CD4-positive, alpha-beta T cell treated with Interleukin-1 beta for 1 hour (primary cell): ENCODE measurements around the gene CHD5.
"Not testable (repeated sequence)": the region's sequence is repeated elsewhere in the genome, so short reads cannot be mapped to it uniquely, and the experiment has no call there.

Experiments used
- DNase-seq, 2 donors: peaks; one replicate each; pipeline ENCODE4 v3.0.0-alpha.2; 2020 to 2022

Gene CHD5

GRCh38 chr1:6180268-6180706, at the start of gene CHD5:
Gene CHD5 (minus strand): TSS chr1:6180321. CDS start chr1:6180023, 298 bp downstream.
- no peak for DNase-seq

- no peak for DNase-seq
Observed at GRCh38 chr1:6225651-6226050, 45.5 kb upstream of the CHD5 start.

DNA sequence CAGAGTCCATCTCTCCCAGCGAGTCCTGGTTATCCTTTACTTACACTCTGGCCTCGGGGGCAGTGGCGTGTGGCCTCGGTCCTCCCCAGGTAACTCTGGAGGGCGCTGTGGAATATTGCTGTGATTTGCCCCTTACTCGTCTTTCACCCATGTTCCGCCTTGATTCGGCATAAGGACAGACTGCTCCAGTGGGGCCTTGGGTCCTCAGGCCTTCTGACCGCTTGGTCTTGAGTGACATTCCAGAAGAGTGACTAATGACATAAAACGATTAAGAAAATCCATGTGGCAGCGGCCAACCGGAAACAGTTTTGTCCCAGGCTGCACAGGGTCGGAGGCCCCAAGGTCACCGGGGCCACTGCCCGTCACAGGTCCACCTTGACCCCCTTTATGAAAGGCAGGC, 44.6 kb upstream of the CHD5 start:
- no peak for DNase-seq

- no peak for DNase-seq
Observed at GRCh38 chr1:6223617-6224016, 43.5 kb upstream of the CHD5 start.

DNA sequence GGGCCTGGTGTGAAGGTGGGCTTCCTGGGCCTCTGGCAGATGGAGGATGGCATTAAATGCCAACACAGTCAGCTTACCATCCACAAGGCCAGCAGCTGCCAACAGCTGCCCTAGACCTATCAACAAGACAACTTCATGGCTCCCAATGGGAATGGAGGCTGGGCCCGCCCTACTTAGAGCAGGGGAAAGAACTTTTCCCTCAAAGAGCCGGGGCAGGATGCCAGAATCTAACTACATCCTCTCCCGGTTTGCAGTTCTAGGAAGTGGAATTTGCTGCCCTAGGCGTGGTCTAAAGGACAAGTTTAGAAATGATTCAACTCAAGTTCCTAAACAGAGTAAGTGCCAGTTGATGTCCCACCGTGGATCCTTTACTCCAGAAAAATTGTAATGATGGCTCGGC, 42.5 kb upstream of the CHD5 start:
- no peak for DNase-seq

- no peak for DNase-seq
Observed at GRCh38 chr1:6221210-6221784, 41.2 kb upstream of the CHD5 start.

DNA sequence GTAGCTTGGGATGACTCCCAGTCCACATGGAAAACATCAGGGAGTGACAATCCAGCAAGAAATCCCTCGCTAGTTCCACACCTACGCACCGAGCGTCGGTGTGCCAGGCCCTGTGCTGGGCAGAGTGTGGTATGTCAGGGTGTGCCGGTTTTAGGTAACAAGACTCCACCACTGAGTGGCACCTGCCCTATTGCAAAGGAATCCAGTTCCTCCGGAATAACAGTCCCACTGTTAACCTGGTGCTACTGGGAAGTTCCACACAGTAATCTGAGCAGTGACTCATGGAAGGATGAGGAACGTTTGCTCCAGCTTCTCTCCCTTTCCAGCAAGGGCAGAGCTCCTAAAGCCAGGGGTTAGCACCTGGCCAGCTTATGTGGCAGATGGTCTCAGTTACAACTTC, 40.1 kb upstream of the CHD5 start:
- DNase-seq = no peak

DNA sequence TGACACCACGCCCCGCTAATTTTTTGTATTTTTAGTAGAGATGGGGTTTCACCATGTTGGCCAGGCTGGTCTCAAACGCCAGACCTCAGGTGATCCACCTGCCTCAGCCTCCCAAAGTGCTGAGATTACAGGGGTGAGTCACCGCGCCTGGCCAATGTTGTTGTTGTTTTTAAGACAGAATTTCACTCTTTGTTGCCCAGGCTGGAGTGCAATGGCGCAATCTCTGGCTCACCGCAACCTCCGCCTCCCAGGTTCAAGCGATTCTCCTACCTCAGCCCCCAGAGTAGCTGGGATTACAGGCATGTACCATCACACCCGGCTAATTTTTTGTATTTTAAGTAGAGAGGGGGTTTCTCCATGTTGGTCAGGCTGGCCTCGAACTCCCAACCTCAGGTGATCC, 39.5 kb upstream of the CHD5 start:
- DNase-seq = not testable (repeated sequence)

DNA sequence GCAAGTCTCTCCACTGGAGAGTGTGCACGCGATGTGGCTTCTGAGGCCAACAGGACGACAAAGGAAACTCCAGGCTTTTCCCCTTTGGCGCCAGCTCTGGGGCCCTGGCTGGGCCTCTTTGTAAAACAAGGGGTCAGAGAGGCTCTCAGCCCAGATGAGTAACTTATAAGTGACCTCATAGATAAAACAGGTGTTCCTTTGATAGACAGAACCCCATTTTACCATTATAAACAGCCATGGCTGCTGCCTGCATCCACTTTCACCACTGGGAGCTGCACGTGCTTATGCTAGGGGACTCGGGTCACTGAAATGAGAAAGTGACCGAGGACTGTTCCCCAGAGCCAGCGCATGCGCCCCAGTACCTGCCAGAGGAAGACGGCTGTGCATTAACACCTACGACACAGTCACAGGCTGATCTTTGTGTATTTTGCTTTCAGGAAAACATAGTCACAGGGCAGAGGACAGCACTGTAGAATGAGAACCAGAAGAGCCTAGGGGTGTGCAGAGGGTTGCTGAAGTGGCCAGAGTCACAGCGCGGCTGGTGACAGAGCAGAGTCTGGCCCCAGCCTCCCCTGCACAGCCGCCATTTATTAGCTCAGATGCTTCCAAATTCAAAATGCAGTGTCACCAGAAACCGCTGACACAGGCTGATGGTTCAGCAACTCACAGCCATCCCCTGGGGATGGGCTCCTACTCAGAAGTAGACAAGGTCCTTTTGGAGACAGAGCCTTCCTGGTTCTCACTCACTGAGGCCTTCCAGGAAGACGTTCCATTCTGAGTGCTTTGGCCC, 38.4 kb upstream of the CHD5 start:
- DNase-seq = no peak

- DNase-seq = no peak
Observed at GRCh38 chr1:6212193-6212959, 32.3 kb upstream of the CHD5 start.

DNA sequence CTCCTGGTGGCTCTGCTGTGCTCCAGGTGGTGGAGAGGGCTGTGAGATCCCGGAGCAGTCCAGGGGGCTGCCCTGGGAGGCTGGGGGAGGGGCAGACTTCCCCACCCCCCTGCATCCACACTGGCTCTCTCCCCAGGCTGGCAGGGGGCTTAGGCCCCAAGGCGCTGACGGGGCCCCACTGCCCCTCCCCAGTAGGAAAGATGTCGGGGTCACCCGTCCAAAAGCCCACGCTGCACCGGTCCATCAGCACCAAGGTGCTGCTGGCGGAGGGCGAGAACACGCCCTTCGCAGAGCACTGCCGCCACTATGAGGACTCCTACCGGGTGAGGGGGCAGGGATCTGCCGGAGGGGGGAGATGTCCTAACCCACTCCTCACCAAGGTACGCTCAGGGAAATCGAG, 31.6 kb upstream of the CHD5 start:
- DNase-seq = no peak

DNA sequence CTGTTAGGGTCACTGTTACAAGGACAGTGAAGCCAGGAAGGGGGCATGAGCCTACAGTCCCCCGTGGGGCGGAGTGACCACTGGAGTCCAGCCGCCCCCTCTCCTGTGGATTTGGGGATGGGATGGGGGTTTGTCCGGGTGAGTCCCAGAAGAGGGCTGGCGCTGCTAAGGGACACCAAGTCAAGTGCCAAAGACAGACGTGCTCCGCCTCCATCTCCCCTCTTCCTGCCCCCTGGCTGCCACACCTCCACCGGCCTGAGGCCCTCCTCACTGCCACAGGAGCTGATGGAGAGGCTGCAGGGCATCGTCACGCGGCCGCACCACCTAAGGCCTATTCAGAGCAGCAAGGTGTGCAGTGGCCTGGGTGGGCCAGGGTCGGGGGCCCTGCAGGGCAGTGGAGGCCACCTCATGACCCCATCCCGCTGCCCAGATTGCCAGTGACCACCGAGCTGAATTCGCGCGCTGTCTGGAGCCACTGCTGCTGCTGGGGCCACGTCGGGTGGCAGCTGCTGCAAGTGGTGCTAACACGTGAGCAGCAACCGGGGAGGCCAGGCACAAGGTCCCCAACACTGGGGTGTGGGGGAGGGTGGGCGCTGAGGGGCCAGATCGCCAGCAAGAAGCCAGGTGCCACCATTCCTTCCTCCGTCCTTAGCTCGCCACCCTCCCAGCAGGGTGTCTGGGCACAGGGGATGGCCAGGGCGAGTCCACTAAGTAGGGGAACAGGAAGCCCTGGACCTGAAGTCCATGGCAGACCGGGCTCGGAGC, 30.7 kb upstream of the CHD5 start:
- DNase-seq = no peak

- no peak for DNase-seq
Observed at GRCh38 chr1:6209661-6210580, 29.8 kb upstream of the CHD5 start.

DNA sequence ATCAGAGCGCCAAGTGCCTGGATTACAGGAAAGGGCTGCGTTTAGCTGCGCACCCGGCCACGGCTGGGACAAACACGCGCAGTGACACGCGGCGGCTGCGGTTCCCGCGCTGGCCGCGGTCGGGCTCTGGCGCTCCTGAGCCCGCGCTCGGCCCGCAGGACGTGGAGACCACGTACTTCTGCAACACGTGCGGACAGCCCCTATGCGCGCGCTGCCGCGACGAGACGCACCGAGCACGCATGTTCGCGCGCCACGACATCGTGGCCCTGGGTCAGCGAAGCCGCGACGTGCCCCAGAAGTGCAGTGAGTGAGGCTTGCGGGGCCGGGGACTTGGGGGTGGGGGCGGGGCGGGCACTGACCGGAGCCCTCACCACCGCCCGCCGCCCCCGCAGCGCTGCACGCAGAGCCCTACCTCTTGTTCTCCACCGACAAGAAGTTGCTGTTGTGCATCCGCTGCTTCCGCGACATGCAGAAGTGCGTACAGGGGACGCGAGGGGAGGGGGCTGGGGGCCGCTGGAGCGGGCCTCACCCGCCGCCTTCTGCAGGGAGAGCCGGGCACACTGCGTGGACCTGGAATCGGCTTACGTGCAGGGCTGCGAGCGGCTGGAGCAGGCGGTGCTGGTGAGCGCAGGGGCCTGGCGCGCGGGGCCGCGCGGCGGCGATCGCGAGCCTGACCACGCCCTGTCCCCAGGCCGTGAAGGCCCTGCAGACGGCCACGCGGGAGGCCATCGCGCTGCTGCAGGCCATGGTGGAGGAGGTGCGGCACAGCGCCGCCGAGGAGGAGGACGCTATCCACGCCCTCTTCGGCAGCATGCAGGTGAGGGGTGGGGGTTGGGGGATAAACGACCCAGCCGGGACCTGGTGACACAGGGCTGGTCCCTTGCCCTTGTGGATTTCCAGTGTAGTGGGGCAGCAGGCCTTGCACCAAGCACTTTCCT, 28.9 kb upstream of the CHD5 start:
- peak; percentile 23 to 25 for DNase-seq

DNA sequence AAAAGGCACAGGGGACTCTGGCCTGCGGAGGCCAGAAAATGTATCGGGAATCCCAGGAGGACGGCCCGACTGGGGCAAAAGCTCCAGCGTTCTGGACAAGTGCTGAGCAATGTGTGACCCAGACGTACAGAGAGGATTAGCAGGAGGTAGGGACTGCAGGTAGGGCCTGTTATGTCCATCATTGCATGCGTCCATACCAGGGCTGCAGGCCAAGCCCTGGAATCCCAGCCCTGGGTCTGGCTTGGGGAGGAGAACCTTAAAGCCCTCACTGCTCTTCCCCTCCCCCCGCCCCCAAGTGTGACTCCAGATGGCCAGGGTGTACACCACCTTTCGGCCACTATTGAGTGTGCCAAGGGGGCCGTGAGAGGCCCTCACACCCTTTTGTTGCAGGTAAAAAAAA, 27.8 kb upstream of the CHD5 start:
- DNase-seq = no peak

DNA sequence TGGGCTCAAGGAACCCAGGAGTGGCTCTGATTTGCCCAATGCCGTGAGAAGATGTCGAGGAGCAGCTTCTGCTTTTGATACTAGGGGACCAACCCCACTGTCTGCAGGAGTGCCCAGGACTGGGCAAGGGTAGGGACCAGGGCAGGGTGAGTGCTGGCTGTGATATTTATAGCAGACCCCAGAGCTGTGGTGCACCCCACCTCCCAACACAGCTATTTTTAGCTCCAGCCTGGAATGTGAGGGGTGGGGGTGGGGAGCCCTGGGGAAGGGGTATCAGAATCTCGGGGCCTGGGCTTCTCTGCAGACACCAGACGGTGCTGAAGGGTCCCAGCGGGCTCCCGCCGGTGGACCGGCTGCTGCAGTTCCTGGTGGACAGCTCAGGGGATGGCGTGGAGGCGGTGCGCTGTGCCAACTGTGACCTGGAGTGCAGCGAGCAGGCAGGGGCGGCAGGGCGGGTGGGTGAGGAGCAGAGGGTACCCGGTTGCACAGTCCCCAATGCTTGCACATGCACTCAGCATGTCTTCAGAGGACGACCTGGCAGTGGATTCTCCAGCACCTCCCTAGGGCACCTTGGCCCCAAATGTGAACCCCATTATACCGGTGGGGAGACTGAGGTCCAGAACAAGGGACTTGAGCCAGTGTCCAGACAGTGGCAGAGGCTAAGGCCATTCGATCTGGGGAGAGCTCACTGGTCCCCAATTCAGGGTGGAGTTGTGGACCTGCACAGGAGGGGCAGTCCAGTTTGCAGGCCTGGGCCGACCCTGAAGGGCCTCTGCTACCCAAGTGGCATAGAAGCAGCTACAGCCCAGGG, 27.2 kb upstream of the CHD5 start:
- DNase-seq = no peak

- no peak for DNase-seq
Observed at GRCh38 chr1:6206520-6206855, 26.4 kb upstream of the CHD5 start.

- DNase-seq = peak; percentile 51 to 67
Observed at GRCh38 chr1:6205849-6206519, 25.9 kb upstream of the CHD5 start, which contains the start of gene RNF207. Gene RNF207 (plus strand): TSS chr1:6206119. CDS start chr1:6206536, 417 bp downstream.

DNA sequence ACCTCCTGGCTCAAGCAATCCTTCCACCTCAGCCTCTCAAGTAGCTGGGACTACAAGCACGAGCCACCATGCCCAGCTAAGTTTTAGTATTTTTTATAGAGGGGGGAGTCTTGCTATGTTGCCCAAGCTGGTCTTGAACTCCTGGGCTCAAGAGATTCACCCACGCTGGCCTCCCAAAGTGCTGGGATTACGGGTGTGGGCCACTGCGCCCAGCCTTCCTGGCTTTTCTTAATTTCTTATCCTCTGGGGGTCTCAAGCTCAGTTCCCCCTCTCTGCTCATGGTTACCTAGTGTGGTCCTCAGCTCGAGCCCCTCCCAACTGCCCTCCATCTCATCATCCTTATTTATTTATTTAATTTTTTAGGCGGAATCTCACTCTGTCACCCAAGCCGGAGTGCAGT, 22.1 kb upstream of the CHD5 start:
- no peak for DNase-seq
